H1 (cell line): ENCODE results near the gene CGREF1. TPM values are rescaled to one million over a fixed set of nuclear protein-coding genes. Genes with fewer than 3 reads are reported as not detected.

ENCODE experiments used
- CBX8 ChIP-seq: fragments of 300-800, 300-1000 bp; sonication (generic); IDR thresholded peaks from 2 replicates; pipeline ENCODE4 v1.7.1; 2016; ENCODE audit warnings: low read depth, low read length, borderline replicate concordance
- E2F6 ChIP-seq: IDR thresholded peaks from 2 replicates; pipeline ENCODE4 v1.6.1; 2012; ENCODE audit warnings: inconsistent platforms
- JUND ChIP-seq: IDR thresholded peaks from 2 replicates; pipeline ENCODE4 v1.6.1; 2011; ENCODE audit warnings: mild to moderate bottlenecking, improper control_type of control experiment, low read length
- SAP30 ChIP-seq: fragments of 300-600 bp; sonication (generic); IDR thresholded peaks from 2 replicates; pipeline ENCODE4 v1.7.1; 2012; ENCODE audit warnings: low read length, moderate library complexity, mild to moderate bottlenecking, inconsistent platforms; ENCODE audit not compliant: insufficient read depth, insufficient replicate concordance
- polyA plus RNA-seq, 7 experiments: library from polyadenylated mRNA; depleted of rRNA in 3 of 7; stranded (reverse) in 5 of 7; unstranded in 2 of 7; fragments of >200 nt in 5 of 7; fragments of 200-250 nt in 2 of 7; gene quantifications; 1 replicate in 5 of 7; 2 replicates in 1 of 7; 4 replicates in 1 of 7; pipeline versions ENCODE4 v1.2.1 to v1.2.3, GENCODE V29; 2011 to 2013; ENCODE audit warnings: missing spikeins in 2 of 7, mixed read lengths in 2 of 7
- total RNA-seq: library from RNA; stranded (reverse); fragmentation: NEBNext Ultra II Directional; extraction: Animal tissue kit (Norgen Biotek cat#: 25700); gene quantifications from 2 replicates; pipeline ENCODE4 v1.2.1, GENCODE V29; 2021
- TF ChIP-seq, protein P1 (sequence below), 3 experiments: IDR thresholded peaks; 1 replicate in 2 of 3; 2 replicates in 1 of 3; pipeline versions ENCODE4 v1.5.1 to v1.6.1; 2011; ENCODE audit warnings: low read length in 3 of 3, mild to moderate bottlenecking in 3 of 3, inconsistent platforms in 2 of 3, low read depth in 1 of 3, moderate library complexity in 1 of 3; ENCODE audit not compliant: insufficient read depth in 1 of 3; ENCODE audit errors: control extremely low read depth in 1 of 3

The CGREF1 gene
- total and polyA plus RNA-seq, 2 of the 8 experiments (the other 6 are each of a cell fraction or from before 2014, with no cell fraction given) = 2.5 to 3.4 TPM

GRCh38 chr2:27067385-27067784, 51.5 kb downstream of the CGREF1 start (continued):
- TF ChIP-seq, protein P1, sequence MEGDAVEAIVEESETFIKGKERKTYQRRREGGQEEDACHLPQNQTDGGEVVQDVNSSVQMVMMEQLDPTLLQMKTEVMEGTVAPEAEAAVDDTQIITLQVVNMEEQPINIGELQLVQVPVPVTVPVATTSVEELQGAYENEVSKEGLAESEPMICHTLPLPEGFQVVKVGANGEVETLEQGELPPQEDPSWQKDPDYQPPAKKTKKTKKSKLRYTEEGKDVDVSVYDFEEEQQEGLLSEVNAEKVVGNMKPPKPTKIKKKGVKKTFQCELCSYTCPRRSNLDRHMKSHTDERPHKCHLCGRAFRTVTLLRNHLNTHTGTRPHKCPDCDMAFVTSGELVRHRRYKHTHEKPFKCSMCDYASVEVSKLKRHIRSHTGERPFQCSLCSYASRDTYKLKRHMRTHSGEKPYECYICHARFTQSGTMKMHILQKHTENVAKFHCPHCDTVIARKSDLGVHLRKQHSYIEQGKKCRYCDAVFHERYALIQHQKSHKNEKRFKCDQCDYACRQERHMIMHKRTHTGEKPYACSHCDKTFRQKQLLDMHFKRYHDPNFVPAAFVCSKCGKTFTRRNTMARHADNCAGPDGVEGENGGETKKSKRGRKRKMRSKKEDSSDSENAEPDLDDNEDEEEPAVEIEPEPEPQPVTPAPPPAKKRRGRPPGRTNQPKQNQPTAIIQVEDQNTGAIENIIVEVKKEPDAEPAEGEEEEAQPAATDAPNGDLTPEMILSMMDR (IDR thresholded peaks at IDR 0.05; ENCODE audit: control extremely low read depth in 1 of 3, insufficient read depth in 1 of 3, low read depth in 1 of 3, low read length in 3 of 3) = no peak
- TF ChIP-seq JUND (no peak), SAP30 (no peak), E2F6 (no peak), CBX8 (no peak)
